Endothelial cell of umbilical vein (primary cell): ENCODE results near the gene IGSF9. TPM values are rescaled to one million over a fixed set of nuclear protein-coding genes. Genes with fewer than 3 reads are reported as not detected.

Experiments used
- BruUV-seq: library from RNA; stranded (reverse); fragments of 400-500 nt; replicated peaks from 2 replicates; lab custom pipeline; 2021; lab: Mats Ljungman, UMichigan
- CTCF ChIA-PET: fragments of 300-600, 350-600 bp; sonication (Branson Sonifier 250); formaldehyde crosslinking; loops from one replicate; lab custom pipeline; 2021; ENCODE audit warnings: antibody characterized with exemption, inconsistent platforms; lab: Charles Lee
- POLR2A ChIA-PET: fragments of 300-600, 350-600 bp; sonication (Branson Sonifier 250); formaldehyde crosslinking; loops from one replicate; lab custom pipeline; 2021; ENCODE audit warnings: antibody characterized with exemption, inconsistent platforms; lab: Charles Lee
- DNase-seq: peaks from one replicate; pipeline ENCODE4 v3.0.0-alpha.2; 2011; ENCODE audit warnings: low read depth, low spot score
- FAIRE-seq: peaks from 2 replicates; lab custom pipeline; 2011; peaks lifted over from hg19 to GRCh38; lab: Jason Lieb, UNC
- H2AFZ ChIP-seq: 2 replicates; pipeline ENCODE4 v1.6.0; 2012; ENCODE audit warnings: low read depth, low read length, control low read depth, inconsistent platforms
- H3K27ac ChIP-seq: 2 replicates; pipeline ENCODE4 v1.5.1; 2011; ENCODE audit warnings: low read depth, mild to moderate bottlenecking, control low read depth, low read length, moderate library complexity; ENCODE audit not compliant: insufficient read depth
- H3K27me3 ChIP-seq, 2 experiments: 2 replicates each; pipeline versions ENCODE4 v1.6.0 to v1.6.1; 2011; ENCODE audit warnings: low read length in 2 of 2, mixed read lengths in 1 of 2; ENCODE audit not compliant: control insufficient read depth in 2 of 2, insufficient read depth in 2 of 2
- H3K36me3 ChIP-seq, 2 experiments: 2 replicates in 1 of 2; 3 replicates in 1 of 2; pipeline ENCODE4 v1.5.1; 2011; ENCODE audit warnings: low read length in 2 of 2, mild to moderate bottlenecking in 1 of 2, moderate library complexity in 1 of 2; ENCODE audit not compliant: control insufficient read depth in 2 of 2, insufficient read depth in 2 of 2; ENCODE audit errors: extremely low read depth in 1 of 2
- H3K4me1 ChIP-seq: 3 replicates; pipeline ENCODE4 v1.5.1; 2011; ENCODE audit warnings: mild to moderate bottlenecking, low read length; ENCODE audit not compliant: control insufficient read depth, insufficient read depth; ENCODE audit errors: extremely low read depth
- H3K4me2 ChIP-seq: 2 replicates; pipeline ENCODE4 v1.6.1; 2011; ENCODE audit warnings: low read length, control low read depth, mixed read lengths; ENCODE audit not compliant: insufficient read depth
- H3K4me3 ChIP-seq, 3 experiments: fragments of 200-600 bp in 1 of 3; sonication (generic), shearing (Covaris generic) in 1 of 3; replicated peaks in 1 of 3; 2 replicates each; pipeline ENCODE4 v1.5.1; 2011 to 2016; ENCODE audit warnings: control low read depth in 3 of 3, low read length in 3 of 3, mild to moderate bottlenecking in 2 of 3, inconsistent platforms in 1 of 3, low read depth in 1 of 3, moderate library complexity in 1 of 3; ENCODE audit not compliant: insufficient read depth in 1 of 3
- H3K79me2 ChIP-seq: 2 replicates; pipeline ENCODE4 v1.6.0; 2012; ENCODE audit warnings: low read length, inconsistent platforms; ENCODE audit not compliant: control insufficient read depth, insufficient read depth
- H3K9ac ChIP-seq: replicated peaks from 2 replicates; pipeline ENCODE3; 2011; ENCODE audit warnings: low read length, control low read depth; ENCODE audit not compliant: insufficient read depth; ENCODE audit errors: extremely low read depth
- H3K9me1 ChIP-seq: replicated peaks from 3 replicates; pipeline ENCODE4 v1.6.0; 2011; ENCODE audit warnings: mild to moderate bottlenecking, low read length; ENCODE audit not compliant: control insufficient read depth, insufficient read depth; ENCODE audit errors: extremely low read depth
- H3K9me3 ChIP-seq: replicated peaks from 2 replicates; pipeline ENCODE4 v1.5.1; 2012; ENCODE audit warnings: low read length, inconsistent platforms; ENCODE audit not compliant: control insufficient read depth, insufficient read depth
- H4K20me1 ChIP-seq: replicated peaks from 2 replicates; pipeline ENCODE3; 2011; ENCODE audit warnings: mild to moderate bottlenecking, low read length; ENCODE audit not compliant: control insufficient read depth, insufficient read depth; ENCODE audit errors: extremely low read depth
- EZH2 ChIP-seq: IDR thresholded peaks from 2 replicates; pipeline ENCODE4 v1.6.1; 2012; ENCODE audit warnings: borderline replicate concordance, low read depth, mild to moderate bottlenecking, moderate library complexity, low read length, inconsistent platforms; ENCODE audit not compliant: severe bottlenecking
- FOS ChIP-seq: IDR thresholded peaks from 2 replicates; pipeline ENCODE4 v1.6.1; 2011; ENCODE audit warnings: mild to moderate bottlenecking, low read length, moderate library complexity, borderline replicate concordance; ENCODE audit not compliant: insufficient read depth
- GATA2 ChIP-seq: IDR thresholded peaks from 2 replicates; pipeline ENCODE4 v1.7.0; 2011; ENCODE audit warnings: low read depth, mild to moderate bottlenecking, moderate library complexity, mixed read lengths, low read length; ENCODE audit not compliant: insufficient read length, insufficient read depth
- JUN ChIP-seq: IDR thresholded peaks from 2 replicates; pipeline ENCODE4 v1.6.1; 2011; ENCODE audit warnings: borderline replicate concordance, low read depth; ENCODE audit not compliant: insufficient read length, insufficient read depth
- MYC ChIP-seq: IDR thresholded peaks from one replicate; pipeline ENCODE4 v1.6.1; 2011; ENCODE audit warnings: mild to moderate bottlenecking, low read depth, low read length
- POLR2A ChIP-seq: IDR thresholded peaks from 2 replicates; pipeline ENCODE4 v1.6.1; 2012; ENCODE audit warnings: low read depth, mild to moderate bottlenecking, control low read depth, low read length
- POLR2AphosphoS5 ChIP-seq: IDR thresholded peaks from 2 replicates; pipeline ENCODE4 v1.6.1; 2012; ENCODE audit warnings: low read depth, mild to moderate bottlenecking, control low read depth, low read length, moderate library complexity; ENCODE audit not compliant: insufficient read depth
- dilution Hi-C: fragments of 300-500 bp; cut with MboI; formaldehyde crosslinking; loops from one replicate; pipeline ENCODE4 v1.15.0; 2019; ENCODE audit warnings: low sequenced_read_pairs; ENCODE audit not compliant: extremely low pct_ligation_motif_present
- intact Hi-C: fragments of 100-400 bp; cut with micrococcal nuclease; formaldehyde crosslinking; loops from one replicate; pipeline ENCODE4 v1.10.0; 2022
- polyA plus RNA-seq, 4 experiments: library from polyadenylated mRNA; depleted of rRNA in 3 of 4; stranded (reverse) in 3 of 4; unstranded in 1 of 4; fragments of >200 nt; gene quantifications; 2 replicates each; pipeline versions ENCODE4 v1.2.1 to v1.2.3, GENCODE V29; 2011 to 2012; ENCODE audit warnings: missing spikeins in 1 of 4
- total RNA-seq: library from RNA; stranded (reverse); gene quantifications from 2 replicates; pipeline ENCODE4 v1.2.3, GENCODE V29; 2021
- TF ChIP-seq, protein P1 (sequence below), 2 donors: IDR thresholded peaks; 1 replicate in 1 of 2; 2 replicates in 1 of 2; pipeline ENCODE4 v1.5.1; 2011; ENCODE audit warnings: low read length in 2 of 2, mild to moderate bottlenecking in 2 of 2, moderate library complexity in 2 of 2, control low read depth in 1 of 2, inconsistent platforms in 1 of 2, low read depth in 1 of 2; ENCODE audit not compliant: insufficient read depth in 1 of 2; ENCODE audit errors: extremely low read depth in 1 of 2
- TF ChIP-seq, protein P2 (sequence below): IDR thresholded peaks from 2 replicates; pipeline ENCODE4 v1.6.1; 2011; ENCODE audit not compliant: insufficient read depth, insufficient read length

IGSF9 gene
- total and polyA plus RNA-seq, 2 donors (not counting 3 experiments of a cell fraction or from before 2014, with no cell fraction given): 0.15 TPM

DNA sequence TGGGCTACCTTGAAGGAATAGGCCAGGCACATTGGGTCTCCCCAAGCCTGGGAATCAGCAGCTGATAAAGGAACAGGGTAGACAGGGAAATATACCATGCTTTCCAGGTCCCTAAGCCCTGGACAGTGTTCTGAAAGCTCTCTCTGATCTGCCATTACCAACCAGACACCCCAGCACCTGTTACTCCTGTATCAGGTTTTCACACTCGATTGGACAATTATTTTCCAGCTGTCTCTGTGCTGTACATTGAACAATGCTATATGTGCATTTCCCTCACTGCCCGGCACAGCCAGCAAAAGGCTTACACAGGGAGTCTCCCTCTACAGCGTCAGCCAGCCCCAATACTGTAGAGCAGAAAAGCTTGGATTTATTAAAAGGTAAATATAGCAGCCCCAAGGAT lies 50.1 kb downstream of the IGSF9 start:
- ChIA-PET CTCF (interaction anchor here (0.6 to 9.2 kb wide), 7 partner anchors 59 to 763 kb away, joined by 3 to 623 read pairs (median 6); partner anchors contain the start of gene FCRL6), POLR2A (no interaction called here)
- dilution Hi-C loops: no loop called here
- H3K27me3 ChIP-seq: no peaks in the 10 kb centered on the region
- no peak overlapping the region for H3K4me2 ChIP-seq
- H3K9me3 ChIP-seq: no peaks in the 10 kb centered on the region
- H3K9ac ChIP-seq: no peak overlapping the region
- H4K20me1 ChIP-seq: no peaks in the 10 kb centered on the region
- H3K4me1 ChIP-seq: peaks cover 9% of the 10 kb centered on the region
- intact Hi-C loops: no loop called here
- DNase-seq: no peak
- H3K27ac ChIP-seq: no peak overlapping the region
- no peaks in the 10 kb centered on the region for H3K36me3 ChIP-seq
- no peaks in the 10 kb centered on the region for H3K79me2 ChIP-seq
- FAIRE-seq: no peak
- no peaks in the 10 kb centered on the region for H3K9me1 ChIP-seq
- BruUV-seq: no TSS peak
- no peak overlapping the region for H2AFZ ChIP-seq
- no peak overlapping the region for H3K4me3 ChIP-seq
- TF ChIP-seq MYC (no peak), POLR2AphosphoS5 (no peak)
- TF ChIP-seq, protein P1, sequence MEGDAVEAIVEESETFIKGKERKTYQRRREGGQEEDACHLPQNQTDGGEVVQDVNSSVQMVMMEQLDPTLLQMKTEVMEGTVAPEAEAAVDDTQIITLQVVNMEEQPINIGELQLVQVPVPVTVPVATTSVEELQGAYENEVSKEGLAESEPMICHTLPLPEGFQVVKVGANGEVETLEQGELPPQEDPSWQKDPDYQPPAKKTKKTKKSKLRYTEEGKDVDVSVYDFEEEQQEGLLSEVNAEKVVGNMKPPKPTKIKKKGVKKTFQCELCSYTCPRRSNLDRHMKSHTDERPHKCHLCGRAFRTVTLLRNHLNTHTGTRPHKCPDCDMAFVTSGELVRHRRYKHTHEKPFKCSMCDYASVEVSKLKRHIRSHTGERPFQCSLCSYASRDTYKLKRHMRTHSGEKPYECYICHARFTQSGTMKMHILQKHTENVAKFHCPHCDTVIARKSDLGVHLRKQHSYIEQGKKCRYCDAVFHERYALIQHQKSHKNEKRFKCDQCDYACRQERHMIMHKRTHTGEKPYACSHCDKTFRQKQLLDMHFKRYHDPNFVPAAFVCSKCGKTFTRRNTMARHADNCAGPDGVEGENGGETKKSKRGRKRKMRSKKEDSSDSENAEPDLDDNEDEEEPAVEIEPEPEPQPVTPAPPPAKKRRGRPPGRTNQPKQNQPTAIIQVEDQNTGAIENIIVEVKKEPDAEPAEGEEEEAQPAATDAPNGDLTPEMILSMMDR (IDR thresholded peaks at IDR 0.05; ENCODE audit: extremely low read depth in 1 of 2, insufficient read depth in 1 of 2, low read depth in 1 of 2, low read length in 2 of 2): no peak

DNA sequence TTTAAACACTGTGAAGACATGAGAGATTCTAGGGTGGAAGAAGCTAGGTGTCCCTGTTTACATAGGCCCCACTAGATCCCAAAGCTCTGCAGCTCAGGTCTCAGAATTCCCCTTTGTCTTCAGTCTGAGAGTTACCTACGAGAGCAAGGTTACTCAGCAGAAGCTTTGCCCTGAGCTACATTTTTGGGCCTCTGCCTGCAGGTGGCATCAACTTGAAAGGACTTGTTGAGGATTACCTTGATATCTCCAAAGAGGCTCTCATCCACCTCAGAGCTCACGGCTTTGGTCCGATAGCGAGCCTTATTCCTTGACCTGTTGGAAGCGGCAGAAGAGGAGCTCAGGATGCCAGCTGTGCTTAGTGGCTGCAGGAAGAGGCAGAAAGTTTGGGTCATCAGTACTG lies 52.5 kb downstream of the IGSF9 start:
- FAIRE-seq (no peak), DNase-seq (no peak)
- no peak overlapping the region for H3K27ac ChIP-seq
- H3K9me3 ChIP-seq: no peaks in the 10 kb centered on the region
- no peaks in the 10 kb centered on the region for H3K79me2 ChIP-seq
- no peak overlapping the region for H3K9ac ChIP-seq
- ChIA-PET CTCF (interaction anchor here (0.8 to 9.2 kb wide), 24 partner anchors 8 to 760 kb away, joined by 3 to 623 read pairs (median 6); partner anchors contain the start of genes DUSP23, FCRL6, IGSF9 and TAGLN2), POLR2A (interaction anchor here (1.9 kb wide), 1 partner anchor 30 kb away, joined by 6 read pairs; no protein-coding TSS in a partner anchor)
- no peak overlapping the region for H3K4me3 ChIP-seq
- H3K4me1 ChIP-seq: peaks cover 21% of the 10 kb centered on the region
- no peaks in the 10 kb centered on the region for H3K27me3 ChIP-seq
- no TSS peak for BruUV-seq
- no peaks in the 10 kb centered on the region for H3K36me3 ChIP-seq
- H3K9me1 ChIP-seq: no peaks in the 10 kb centered on the region
- no peak overlapping the region for H3K4me2 ChIP-seq
- H4K20me1 ChIP-seq: no peaks in the 10 kb centered on the region
- H2AFZ ChIP-seq: no peak overlapping the region
- TF ChIP-seq GATA2 (no peak), FOS (no peak), EZH2 (no peak), JUN (no peak), POLR2AphosphoS5 (no peak), MYC (no peak), POLR2A (no peak)
- TF ChIP-seq, protein P1 (IDR thresholded peaks at IDR 0.05; ENCODE audit: extremely low read depth in 1 of 2, insufficient read depth in 1 of 2, low read depth in 1 of 2, low read length in 2 of 2): no peak
- TF ChIP-seq, protein P2, sequence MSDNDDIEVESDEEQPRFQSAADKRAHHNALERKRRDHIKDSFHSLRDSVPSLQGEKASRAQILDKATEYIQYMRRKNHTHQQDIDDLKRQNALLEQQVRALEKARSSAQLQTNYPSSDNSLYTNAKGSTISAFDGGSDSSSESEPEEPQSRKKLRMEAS: no peak
- dilution Hi-C loops: loop anchor here (5.0 kb wide), 1 partner anchor 96 kb away; no protein-coding TSS in a partner anchor
- intact Hi-C loops: no loop called here
